Stimulated activated CD4-positive, alpha-beta T cell treated with anti-CD3 and anti-CD28 coated beads, Interleukin-2, amount 100 ng/mL, for 48 hours (primary cell): ENCODE data around the gene HSPA4.

ENCODE experiments used
- DNase-seq, 2 donors: peaks; one replicate each; pipeline ENCODE4 v3.0.0-alpha.2; 2020

The HSPA4 gene

DNA sequence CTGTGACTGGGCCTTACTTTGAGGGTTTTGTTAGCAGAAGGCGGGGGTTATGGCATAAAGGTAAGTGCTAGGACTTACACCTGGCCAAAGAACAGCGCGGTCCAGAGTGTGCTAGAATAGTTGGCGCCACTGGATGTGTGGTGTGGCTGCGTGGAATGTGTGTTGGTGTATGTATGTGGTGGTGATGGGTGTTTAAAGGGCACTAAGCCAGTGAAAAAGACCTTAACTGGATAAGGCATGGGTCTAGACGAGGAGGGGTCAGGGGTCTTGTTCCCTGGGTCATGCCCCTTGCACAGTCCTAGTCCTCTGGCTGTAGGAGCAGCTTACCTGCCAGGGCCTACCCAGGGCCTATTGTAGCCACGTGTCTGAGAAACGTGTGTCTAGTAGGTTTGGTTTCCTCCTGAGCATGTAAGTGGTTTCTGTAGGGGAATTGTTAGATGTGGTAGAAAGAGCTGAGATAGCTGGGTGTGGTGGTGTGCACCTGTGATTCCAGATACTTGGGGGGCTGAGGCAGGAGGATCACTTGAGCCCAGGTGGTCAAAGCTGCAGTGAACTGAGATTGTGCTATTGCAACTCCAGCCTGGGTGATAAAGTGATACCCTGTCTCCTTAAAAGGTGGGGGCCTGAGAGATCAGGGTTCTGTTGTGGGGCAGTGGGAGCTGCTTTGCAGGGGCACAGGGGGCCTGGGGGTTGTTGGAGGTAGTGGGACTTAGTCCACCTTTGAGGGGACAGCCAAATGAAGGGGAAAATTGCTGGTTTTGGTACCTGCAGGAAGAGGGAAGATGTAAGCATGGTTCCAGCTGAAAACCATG, 55.2 kb downstream of the HSPA4 start:
- no peak for DNase-seq

DNA sequence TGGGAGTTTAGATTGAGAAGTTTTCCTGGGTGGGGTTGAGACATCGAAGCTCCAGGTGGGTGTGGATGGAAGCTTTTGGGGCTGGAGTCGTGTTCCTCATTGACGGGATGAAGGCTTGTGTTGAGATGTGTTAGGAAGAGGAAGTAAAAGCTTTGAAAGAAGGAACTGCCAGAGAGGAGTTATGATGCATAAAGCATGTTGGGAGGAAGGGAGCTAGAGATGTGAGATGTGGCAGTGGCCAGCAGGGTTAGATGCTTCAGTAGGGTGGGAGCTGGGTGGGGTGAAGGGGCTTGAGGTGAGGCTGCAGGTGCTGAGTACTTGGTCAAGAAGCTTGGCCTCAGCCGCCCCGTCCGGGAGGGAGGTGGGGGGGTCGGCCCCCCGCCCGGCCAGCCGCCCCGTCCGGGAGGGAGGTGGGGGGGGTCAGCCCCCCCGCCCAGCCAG, 56.7 kb downstream of the HSPA4 start:
- DNase-seq = no peak

DNA sequence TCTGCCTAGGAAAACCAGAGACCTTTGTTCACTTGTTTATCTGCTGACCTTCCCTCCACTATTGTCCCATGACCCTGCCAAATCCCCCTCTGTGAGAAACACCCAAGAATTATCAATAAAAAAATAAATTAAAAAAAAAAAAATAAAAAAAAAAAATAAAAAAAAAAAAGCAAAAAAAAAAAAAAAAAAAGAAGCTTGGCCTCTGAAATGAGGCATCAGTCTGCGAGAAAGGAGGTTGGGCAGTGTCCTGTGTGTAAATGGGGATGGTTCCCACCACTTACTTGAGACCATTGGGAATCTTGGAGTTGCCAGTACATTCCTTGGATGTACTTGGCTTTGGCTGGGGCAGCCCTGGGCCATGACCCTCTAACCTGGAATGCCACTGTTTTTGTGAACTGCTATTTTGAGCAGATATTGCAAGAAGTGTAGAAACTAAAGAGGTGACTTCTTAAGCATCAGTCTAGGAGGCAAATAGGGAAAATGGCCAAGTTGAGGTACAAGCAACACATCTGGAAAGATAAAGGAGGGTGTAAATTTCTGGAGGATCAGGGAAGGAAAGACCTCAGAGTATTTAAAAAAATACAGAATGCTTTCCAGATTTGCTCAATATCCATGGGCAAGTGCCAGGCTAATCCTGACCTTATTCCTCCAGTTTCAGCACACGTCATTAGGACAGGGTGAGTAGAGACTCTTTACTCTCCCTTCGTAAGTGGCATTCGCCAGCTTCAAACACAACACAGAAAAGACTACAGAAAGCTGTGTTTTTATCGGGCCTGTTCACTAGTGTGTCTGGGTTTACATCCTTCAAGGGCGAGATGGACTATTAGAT, 58.1 kb downstream of the HSPA4 start:
- no peak for DNase-seq

GRCh38 chr5:133110709-133111108, 58.9 kb downstream of the HSPA4 start:
- DNase-seq = no peak

DNA sequence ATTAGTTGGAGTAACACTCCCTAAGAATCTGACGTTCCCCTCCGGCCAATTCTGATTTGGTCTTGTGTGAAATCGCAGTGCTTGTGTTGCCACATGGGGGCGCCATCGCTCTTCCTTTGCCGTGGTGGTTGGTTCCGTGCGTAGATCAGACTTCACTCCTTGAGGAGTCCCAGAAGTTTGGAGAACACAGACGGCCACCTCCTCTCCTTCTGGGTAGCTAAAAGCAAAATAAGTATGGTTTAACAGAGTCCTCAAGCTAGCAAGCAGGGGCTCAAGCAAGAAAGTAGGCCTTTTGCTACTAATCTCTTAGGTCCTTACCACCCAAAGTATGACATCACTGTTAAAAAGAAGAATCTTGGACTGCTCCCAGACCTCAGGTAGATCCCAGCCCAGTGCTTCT, 59.5 kb downstream of the HSPA4 start:
- peak; percentile 82 to 85 for DNase-seq

- no peak for DNase-seq
Measured at GRCh38 chr5:133112026-133112660, 60.3 kb downstream of the HSPA4 start.

DNA sequence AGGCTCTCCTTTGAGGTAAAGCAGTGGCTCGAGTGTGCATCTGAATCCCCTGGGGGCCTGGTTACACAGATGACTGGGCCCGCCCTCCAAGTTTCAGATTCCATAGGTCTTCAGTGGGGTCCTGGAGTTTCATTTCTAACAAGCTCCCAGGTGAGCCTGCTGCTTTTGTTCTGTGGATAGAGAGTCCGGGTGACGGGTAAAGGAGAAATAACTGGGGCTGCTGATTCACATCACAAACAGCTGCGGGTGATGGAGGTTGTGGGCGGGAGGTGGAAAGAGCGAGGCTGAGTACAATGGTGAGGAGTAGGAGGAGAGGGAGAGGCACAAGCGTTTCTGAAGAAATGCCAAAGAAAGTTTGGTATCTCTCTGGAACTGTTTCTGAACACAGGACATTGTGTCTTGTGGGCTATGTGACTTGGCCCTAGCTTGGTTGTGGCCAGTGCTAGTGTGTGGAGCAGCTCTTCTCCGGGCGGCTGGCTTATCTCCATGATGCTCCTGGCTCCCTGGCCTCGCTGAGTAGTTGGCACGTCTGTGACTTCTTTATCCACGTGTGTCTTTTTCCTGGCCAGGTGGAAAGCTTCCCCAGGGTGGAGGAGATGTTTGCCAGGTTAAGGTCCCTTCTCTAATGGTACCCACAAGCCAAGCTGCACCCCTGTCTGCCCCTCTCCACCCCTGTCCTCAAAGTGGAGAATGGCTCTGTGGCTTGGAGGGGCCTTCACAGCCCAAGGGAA, 61.7 kb downstream of the HSPA4 start:
- DNase-seq = peak; percentile 46 to 55

DNA sequence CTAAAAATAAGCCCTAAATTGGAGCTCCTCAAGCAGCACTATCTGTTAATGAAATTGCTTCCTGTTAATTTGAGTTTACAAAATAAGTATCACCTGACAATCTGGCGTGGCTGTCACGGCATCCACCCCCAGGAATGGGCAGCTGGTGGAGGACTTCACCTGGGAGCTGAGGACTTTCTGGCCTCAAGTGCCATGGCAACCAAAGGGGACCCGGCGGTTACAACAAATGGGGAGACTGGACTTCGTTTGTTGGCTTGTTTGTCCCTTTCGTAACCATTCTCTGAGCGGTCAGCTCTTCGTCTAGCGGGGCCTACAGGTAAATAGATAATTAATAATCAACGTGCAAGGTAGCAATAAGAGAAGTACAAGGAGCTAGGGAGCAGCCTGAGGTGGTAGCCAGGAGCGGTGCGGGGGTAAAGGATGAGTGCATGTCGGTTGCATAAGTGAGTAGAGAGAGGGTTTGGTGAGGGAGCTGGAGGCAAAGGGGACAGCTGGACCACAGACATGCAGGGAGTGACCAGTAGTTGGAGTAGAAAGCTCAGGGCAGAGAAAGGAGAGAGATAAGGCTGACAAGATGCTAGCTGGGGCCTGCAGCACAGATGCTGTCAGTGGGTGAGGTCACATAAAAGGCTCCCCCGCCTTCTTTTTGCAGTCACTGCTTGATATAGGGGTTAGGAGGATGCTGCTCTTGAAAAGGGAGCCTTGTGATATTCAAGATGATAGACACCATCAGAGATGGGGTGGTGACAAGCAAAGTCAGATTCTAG, 62.5 kb downstream of the HSPA4 start:
- DNase-seq = no peak

DNA sequence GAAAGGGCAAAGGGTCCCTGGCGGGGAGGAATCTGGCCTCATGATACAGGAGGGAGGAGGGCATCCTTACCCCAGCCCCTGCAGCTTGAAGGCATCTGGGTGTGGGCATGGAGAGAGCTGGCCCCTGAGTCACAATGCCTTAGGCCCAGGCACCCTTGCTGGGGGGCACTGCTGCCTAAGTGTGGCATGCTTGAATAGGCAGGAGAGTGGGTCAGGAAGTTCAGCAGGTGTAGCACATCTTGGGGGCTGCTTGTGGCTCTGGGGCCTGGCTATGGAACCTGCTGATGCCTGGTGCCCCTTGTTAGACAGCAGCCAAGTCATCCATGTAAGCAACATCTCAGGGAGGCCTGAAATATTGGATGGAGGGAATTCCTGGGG, 63.1 kb downstream of the HSPA4 start:
- no peak for DNase-seq

DNA sequence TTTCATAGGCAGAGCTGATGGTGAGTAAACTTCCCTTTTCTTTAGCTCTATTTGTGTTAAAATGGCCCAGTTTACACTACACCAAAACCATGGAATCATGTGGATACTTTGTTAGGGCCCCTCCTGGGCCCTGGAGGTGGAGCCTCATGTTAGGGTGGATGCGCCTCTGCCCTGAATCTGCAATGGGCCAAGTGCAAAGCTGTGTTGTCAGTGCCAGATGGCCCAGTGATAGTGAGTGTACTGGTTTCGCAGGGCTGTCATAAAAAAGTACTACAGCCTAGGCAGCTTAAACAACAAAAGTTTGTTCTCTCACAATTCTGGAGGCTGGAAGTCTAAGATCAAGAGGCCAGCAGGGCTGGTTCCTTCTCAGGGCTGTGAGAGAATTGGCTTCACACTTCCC, 64.8 kb downstream of the HSPA4 start:
- DNase-seq = no peak

DNA sequence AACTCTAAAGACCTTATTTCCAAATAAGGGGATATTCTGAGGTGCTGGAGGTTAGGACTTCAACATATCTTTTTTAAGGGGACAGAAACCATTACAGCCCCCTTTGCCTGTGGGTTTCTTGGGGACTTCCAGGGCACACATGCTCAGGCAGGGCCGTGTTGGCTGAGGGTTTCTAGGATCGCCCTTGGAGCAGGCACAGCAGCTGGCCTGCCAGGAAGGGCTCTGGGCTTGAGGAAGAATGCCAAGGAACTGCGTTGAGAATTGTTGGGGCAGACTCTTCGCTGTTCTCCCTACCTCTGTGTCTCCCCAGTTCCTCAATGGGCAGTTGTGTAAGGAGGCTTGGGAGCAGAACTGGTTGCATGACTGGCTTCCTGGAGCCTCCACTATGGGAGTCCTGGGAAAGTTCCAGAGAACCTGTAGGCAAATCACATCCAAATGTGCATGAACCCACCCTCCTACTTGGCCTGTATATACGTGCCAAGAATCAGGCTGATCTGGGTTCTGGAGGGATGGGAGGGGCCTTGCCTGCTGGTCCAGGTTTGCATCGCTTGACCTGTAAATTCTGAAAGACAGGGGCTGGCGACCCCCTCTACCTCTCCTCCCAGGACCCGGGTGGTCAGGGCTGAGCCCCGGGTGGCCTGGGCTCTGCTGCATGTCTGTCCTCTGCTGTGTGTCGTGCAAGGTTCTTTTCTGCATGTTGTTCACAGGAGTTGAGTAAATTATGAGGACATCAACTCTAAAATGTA, 65.5 kb downstream of the HSPA4 start:
- DNase-seq = no peak

GRCh38 chr5:133117912-133118445, 66.2 kb downstream of the HSPA4 start:
- DNase-seq = no peak

DNA sequence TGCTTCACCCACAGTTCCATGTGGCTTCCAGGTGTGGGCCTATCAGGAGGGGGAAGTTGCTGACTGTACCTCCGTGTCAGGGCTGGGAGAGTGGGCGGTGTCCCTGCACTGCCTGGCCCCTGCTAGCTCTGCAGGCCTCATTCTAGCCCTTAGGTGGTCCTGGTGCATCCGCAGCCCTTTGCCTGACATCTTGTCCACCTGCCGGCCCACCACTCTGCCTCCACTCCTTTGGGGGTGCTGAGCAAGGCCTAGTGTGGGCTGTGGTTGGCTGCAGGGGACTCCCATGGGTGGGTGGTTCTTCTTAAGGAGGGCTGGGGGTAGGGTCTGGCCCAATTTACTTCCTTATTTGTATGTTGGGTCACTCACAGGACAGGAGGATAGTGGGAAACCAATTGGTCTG, 66.9 kb downstream of the HSPA4 start:
- DNase-seq = no peak

- no peak for DNase-seq
Measured at GRCh38 chr5:133119233-133119711, 67.5 kb downstream of the HSPA4 start.

DNA sequence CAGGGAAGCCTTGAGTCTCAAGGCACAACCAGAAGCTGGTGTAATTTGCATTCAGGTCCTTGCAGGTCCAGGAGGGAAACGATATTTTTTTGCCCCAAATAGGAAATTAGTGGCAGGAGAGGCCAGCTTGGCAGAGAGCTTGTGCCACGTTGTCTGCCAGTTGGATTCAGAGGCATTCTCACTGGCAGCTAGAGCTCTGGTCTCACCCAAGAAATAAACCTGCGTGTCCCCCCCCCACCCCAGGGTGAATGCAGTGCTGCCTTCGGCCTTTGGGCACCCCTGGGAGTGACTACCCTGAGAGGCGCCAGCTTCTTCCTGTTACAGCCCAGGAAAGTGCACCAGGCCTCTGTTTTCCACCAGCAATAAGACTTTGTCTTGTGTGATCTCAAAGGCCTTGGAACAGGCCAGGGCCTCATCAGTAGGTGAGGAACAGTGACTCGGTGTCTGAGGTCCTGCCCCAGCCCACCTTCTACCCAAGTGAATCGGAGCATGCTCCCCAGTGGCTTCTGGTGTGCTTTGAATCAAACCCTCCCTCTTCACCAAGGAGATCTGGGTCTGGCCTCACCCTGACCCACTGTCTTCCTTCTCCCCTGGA, 68.4 kb downstream of the HSPA4 start:
- DNase-seq = no peak

- no peak for DNase-seq
Measured at GRCh38 chr5:133121080-133121479, 69.3 kb downstream of the HSPA4 start.

- DNase-seq = no peak
Measured at GRCh38 chr5:133121611-133122150, 69.9 kb downstream of the HSPA4 start.

- DNase-seq = no peak
Measured at GRCh38 chr5:133122711-133123110, 70.9 kb downstream of the HSPA4 start.

- no peak for DNase-seq
Measured at GRCh38 chr5:133123297-133123696, 71.5 kb downstream of the HSPA4 start.

DNA sequence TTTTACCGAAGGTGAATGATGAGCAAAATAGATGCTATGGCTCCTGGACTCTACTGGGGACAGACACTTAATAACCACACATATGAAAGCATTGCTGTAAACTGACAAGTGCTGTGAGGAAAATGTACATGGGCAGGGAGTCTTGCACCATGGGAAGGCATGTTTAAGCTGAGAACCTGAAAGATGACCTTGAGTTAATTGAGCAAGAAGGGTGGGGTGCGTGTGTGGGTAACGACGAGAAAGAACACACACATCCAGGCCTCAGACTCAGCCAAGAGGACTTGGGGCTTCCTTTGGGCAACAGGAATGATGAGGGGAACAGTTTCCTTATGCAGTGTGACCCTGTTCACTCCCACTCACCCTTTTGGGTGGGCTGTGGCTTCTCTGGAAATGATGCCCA, 73.1 kb downstream of the HSPA4 start:
- DNase-seq = no peak
